Activated CD4-positive, alpha-beta T cell treated with anti-CD3 and anti-CD28 coated beads for 24 hours (primary cell): Measurements from ENCODE around the gene PTK7.
"Not testable (repeated sequence)": the region's sequence is repeated elsewhere in the genome, so short reads cannot be mapped to it uniquely, and the experiment has no call there.

ENCODE experiments used
- DNase-seq, 2 donors: peaks; one replicate each; pipeline ENCODE4 v3.0.0-alpha.2; 2020; ENCODE audit warnings: low read depth in 2 of 2

The PTK7 gene

GRCh38 chr6:43117466-43117865 is 41.4 kb downstream of the PTK7 start:
- DNase-seq, result not testable (repeated sequence)

- DNase-seq, result no peak
These were observed 43.4 kb downstream of the PTK7 start for GRCh38 chr6:43119482-43119881.

GRCh38 chr6:43120101-43120763 is 44.1 kb downstream of the PTK7 start:
- no peak for DNase-seq

GRCh38 chr6:43120944-43121913 is 45.1 kb downstream of the PTK7 start:
- no peak for DNase-seq

- DNase-seq, result no peak
These were observed 46.0 kb downstream of the PTK7 start for GRCh38 chr6:43122146-43122545.

GRCh38 chr6:43123461-43124314 is 47.6 kb downstream of the PTK7 start:
- no peak for DNase-seq

- no peak for DNase-seq
These were observed 48.4 kb downstream of the PTK7 start for GRCh38 chr6:43124481-43124880.

GRCh38 chr6:43125119-43125518 is 49.0 kb downstream of the PTK7 start:
- DNase-seq, result no peak

GRCh38 chr6:43125555-43125954 is 49.4 kb downstream of the PTK7 start:
- DNase-seq, result no peak

GRCh38 chr6:43127180-43127579 is 51.1 kb downstream of the PTK7 start:
- no peak for DNase-seq

GRCh38 chr6:43127877-43128276 is 51.8 kb downstream of the PTK7 start:
- DNase-seq, result no peak

- no peak for DNase-seq
These were observed 52.8 kb downstream of the PTK7 start for GRCh38 chr6:43128926-43129325.

GRCh38 chr6:43129434-43130194 is 53.5 kb downstream of the PTK7 start:
- no peak for DNase-seq

GRCh38 chr6:43130429-43130828 is 54.3 kb downstream of the PTK7 start:
- DNase-seq, result no peak

GRCh38 chr6:43131379-43131778 is 55.3 kb downstream of the PTK7 start:
- not testable (repeated sequence) for DNase-seq

- no peak for DNase-seq
These were observed 62.2 kb downstream of the PTK7 start for GRCh38 chr6:43138267-43138666.

- DNase-seq, result not testable (repeated sequence)
These were observed 63.9 kb downstream of the PTK7 start for GRCh38 chr6:43139973-43140372.

GRCh38 chr6:43141644-43142043 is 65.5 kb downstream of the PTK7 start:
- DNase-seq, result no peak

GRCh38 chr6:43142101-43142500 is 66.0 kb downstream of the PTK7 start:
- DNase-seq, result no peak

- DNase-seq, result peak; percentile 58 to 62
These were observed 67.4 kb downstream of the PTK7 start for GRCh38 chr6:43143235-43144128.
